Measurements from ENCODE around the gene TMEM185B.
A peak's percentile ranks its signal among the peaks of the same experiment; 100 is the strongest.
"Not testable (repeated sequence)": the region's sequence is repeated elsewhere in the genome, so short reads cannot be mapped to it uniquely, and the experiment has no call there.

The TMEM185B gene

DNA sequence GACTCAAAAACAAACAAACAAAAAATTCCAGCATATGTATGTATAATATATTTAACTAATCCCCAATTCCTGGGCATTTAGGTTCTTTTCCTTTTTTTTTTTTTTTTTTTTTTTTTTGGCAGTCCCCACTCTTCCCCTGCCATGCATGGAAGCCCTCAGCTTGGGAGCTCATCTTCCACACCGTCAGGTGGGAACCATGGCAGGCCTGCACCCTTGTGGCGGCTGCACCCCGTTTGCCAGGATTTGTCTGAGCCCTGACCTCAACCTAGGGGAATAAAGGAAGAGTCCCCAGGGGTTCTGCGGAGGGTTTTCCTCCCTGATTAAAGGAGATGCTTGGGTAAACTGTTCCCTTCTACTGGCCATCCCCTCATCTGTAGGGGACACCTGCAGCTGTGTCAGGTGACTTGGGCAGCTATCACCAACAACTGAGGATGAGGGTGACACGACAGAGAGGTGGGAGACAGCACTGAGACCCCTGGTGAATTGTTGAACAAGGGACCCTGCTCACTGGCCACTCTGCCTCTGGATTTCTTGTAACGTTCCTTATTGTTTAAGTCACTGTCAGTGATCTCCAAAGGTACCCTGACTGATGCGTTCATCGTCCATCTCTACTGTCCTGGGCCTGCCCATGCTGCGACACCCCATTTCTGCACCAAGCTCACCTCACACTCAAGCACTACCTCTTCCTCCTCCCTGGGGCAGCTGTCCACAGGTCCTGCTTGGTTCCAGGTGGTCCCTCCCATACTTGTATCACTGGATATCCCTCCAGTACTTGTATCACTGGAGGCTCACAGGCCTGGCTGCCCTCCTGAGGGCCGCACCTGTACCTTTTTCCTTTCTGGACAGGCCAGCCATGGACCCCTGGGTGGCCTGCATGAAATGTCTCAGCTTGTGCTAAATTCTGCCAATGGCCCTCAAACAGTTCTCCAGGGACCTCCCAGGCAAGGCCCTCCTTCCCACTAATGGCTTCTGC is 14.5 kb downstream of the TMEM185B start:
- peak; percentile 9 for DNase-seq (ENCODE audit: low spot score)
- in situ Hi-C loops (cut with MboI; ENCODE audit: low pct_unique_long_range_greater_than_20kb, low sequenced_read_pairs, unreplicated experiment) = no loop called here
- TF ChIP-seq, protein P1, sequence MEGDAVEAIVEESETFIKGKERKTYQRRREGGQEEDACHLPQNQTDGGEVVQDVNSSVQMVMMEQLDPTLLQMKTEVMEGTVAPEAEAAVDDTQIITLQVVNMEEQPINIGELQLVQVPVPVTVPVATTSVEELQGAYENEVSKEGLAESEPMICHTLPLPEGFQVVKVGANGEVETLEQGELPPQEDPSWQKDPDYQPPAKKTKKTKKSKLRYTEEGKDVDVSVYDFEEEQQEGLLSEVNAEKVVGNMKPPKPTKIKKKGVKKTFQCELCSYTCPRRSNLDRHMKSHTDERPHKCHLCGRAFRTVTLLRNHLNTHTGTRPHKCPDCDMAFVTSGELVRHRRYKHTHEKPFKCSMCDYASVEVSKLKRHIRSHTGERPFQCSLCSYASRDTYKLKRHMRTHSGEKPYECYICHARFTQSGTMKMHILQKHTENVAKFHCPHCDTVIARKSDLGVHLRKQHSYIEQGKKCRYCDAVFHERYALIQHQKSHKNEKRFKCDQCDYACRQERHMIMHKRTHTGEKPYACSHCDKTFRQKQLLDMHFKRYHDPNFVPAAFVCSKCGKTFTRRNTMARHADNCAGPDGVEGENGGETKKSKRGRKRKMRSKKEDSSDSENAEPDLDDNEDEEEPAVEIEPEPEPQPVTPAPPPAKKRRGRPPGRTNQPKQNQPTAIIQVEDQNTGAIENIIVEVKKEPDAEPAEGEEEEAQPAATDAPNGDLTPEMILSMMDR (IDR thresholded peaks at IDR 0.05; ENCODE audit: extremely low read depth, insufficient read depth, missing control alignments) = no peak

DNA sequence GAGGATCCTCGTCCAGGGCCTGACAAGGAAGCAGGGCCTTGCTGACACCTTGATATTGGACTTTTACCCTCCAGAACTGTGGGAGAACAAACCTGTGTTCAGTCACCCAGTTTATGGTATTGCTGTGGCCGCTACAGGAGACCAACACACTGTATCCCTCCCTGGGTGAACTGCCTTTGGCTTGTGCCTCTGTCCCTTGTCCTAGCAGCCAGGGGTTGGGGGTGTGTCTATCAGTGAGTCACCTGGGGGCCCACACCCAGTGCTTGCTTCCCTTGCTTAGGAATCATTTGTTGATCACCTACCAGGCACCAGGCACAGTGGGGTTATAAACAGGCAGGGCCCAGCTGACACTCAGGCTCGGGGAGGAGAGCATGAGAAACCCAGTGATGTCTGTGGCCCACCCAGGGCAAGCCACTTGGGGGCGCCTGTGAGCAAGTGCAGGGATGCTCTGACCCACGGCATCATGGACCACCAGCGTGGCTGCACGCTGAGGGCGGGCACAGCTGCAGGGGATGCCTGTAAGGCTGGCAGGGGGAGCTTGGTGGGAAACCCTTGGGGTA is 17.1 kb downstream of the TMEM185B start:
- TF ChIP-seq, protein P1 (IDR thresholded peaks at IDR 0.05; ENCODE audit: extremely low read depth, insufficient read depth, missing control alignments) = peak; percentile 82

DNA sequence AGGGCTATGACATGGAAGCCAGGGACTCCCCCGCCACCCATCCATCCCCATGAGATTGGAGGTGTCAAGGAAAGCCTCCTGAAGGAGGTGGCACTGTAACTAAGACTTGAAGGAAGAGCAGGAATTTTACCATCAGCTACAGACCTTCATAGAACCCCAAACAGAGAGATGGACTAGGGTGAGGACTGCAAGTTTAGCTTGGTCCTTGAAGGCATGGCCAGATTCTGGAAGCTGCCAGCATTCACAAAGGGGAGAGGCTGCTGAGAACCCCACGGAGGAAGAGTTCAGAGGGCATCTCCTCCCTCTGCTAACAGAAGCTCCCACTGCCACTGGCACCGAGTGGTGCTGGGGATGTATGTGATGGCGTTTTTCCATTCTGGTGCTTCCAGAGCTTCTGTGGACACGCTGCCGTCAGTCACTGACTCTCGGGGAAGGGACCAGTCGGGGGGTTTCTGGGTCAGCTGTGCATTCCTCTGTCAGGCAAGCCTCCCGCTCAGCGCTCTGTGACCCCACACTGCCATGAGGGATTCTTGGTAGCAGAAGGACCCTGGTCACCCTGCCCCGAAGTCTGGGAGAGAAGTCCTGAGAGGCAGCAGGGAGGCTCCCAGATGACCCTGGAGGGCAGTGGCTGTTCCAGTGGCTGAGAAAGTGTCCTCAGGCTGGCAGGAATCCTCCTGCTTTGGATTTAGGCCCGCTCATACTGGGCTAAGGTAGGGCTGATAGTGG is 18.1 kb downstream of the TMEM185B start:
- no peak for DNase-seq (ENCODE audit: low spot score)
- TF ChIP-seq, protein P1 (IDR thresholded peaks at IDR 0.05; ENCODE audit: extremely low read depth, insufficient read depth, missing control alignments) = no peak
- in situ Hi-C loops (cut with MboI; ENCODE audit: low pct_unique_long_range_greater_than_20kb, low sequenced_read_pairs, unreplicated experiment) = no loop called here

More for the DNA sequence above, 17.1 kb downstream of the TMEM185B start:
- in situ Hi-C loops (cut with MboI; ENCODE audit: low pct_unique_long_range_greater_than_20kb, low sequenced_read_pairs, unreplicated experiment) = no loop called here
- DNase-seq (ENCODE audit: low spot score) = no peak

DNA sequence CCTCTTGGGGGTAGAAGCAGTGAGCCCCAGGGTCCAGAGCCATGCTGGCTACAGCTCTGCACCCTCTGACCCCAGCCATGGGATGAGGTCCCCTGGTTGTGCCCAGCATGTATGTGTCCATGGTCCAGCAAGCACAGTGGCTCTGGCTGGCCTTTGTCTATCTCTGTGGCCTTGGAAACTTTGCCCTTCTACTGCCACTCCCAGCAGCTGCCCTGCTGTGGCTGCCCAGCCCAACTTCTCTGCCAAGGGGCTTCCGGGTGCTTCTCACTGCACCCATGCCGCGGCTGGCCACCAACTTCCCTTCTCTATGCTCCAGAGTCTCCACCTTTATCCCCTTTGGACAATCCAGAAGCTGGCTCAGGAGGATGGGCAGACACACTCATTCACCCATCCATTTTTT is 18.8 kb downstream of the TMEM185B start:
- in situ Hi-C loops (cut with MboI; ENCODE audit: low pct_unique_long_range_greater_than_20kb, low sequenced_read_pairs, unreplicated experiment) = no loop called here
- TF ChIP-seq, protein P1 (IDR thresholded peaks at IDR 0.05; ENCODE audit: extremely low read depth, insufficient read depth, missing control alignments) = no peak
- DNase-seq (ENCODE audit: low spot score) = no peak

DNA sequence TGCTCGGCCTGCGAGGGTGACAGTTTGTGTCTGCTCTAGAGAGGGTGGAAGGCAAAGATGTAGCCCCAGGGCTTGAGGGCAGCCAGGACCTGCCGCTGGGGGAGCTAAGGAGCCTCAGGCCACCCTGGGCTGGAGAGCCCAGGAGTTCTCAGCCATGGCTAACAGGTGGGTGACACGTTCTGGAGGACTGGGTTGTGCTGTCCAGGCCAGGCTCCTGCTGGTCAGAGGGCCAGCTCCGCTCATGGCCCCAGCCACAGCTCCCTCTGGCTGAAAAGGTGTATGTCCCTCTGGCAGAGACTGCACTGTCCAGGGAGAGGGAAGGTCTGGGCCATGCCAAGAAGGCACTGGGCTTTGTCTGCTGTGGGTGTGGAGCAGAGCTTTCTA is 19.2 kb downstream of the TMEM185B start:
- TF ChIP-seq, protein P1 (IDR thresholded peaks at IDR 0.05; ENCODE audit: extremely low read depth, insufficient read depth, missing control alignments) = no peak
- no peak for DNase-seq (ENCODE audit: low spot score)
- in situ Hi-C loops (cut with MboI; ENCODE audit: low pct_unique_long_range_greater_than_20kb, low sequenced_read_pairs, unreplicated experiment) = no loop called here

DNA sequence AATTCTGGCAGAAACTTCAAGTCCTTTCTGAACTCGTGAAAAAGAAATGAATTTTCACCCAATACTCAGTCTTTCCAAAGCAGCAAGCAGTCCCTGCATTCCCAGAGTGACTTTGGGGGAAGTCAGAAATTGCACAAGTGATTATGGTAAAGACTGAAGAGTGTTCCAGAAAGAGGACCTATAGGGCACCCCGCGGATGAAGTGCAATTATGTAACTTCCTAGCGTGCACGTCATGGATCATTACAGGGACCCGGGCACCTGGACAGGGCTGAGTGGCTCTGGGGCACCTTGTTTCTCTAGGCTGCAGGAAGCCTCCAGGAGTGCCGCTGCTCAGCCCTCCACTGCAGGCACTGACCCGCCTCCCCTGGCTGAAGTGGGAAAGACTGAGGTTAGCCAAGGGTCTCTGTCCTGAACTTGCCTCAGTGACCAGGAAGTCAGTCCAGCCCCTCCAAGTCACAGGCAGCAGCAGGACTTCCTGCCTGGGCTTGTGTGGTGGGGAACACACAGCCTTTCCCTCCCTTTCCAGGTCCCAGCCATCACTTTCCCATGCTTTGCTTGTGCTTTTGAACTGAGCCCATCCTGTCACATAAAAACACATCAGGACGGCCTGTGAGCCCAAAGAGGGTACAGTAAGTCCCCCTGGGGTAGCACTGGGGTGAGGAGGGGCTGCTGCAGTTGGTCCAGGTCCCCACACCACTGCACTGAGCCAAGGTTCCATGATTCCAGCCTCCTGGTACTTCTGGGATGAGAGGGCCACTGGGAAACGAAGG is 19.8 kb downstream of the TMEM185B start:
- TF ChIP-seq, protein P1 (IDR thresholded peaks at IDR 0.05; ENCODE audit: extremely low read depth, insufficient read depth, missing control alignments) = no peak
- in situ Hi-C loops (cut with MboI; ENCODE audit: low pct_unique_long_range_greater_than_20kb, low sequenced_read_pairs, unreplicated experiment) = no loop called here
- DNase-seq (ENCODE audit: low spot score) = no peak

DNA sequence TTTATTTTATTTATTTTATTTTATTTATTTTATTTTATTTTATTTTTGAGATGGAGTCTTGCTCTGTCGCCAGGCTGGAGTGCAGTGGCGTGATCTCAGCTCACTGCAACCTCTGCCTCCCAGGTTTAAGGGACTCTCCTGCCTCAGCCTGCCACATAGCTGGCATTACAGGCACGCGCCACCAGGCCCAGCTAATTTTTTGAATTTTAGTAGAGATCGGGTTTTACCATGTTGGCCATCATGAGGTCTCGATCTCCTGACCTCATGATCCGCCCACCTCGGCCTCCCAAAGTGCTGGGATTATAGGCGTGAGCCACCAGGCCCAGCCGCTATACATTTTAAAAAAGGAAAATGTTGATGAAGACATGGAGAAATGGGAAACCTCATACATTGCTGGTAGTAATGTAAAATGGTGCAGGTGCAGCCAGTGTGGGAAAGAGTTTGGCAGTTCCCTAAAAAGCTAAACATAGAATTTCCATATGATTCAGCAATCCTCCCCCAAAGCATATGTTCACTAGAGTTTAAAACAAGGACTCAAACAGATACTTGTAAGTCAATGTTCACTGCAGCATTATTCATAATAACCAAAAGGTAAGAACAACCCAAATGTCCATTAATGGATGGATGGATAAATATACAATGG is 23.3 kb downstream of the TMEM185B start:
- DNase-seq (ENCODE audit: low spot score); in situ Hi-C loops (cut with MboI; ENCODE audit: low pct_unique_long_range_greater_than_20kb, low sequenced_read_pairs, unreplicated experiment): not testable (repeated sequence)
